Panc1 (cell line): ENCODE data around the gene AP2B1.

ENCODE experiments used
- POLR2AphosphoS5 ChIP-seq: IDR thresholded peaks from 2 replicates; pipeline ENCODE4 v1.6.1; 2012; ENCODE audit warnings: mild to moderate bottlenecking, low read depth, low read length, moderate library complexity
- REST ChIP-seq, 2 experiments: IDR thresholded peaks; 2 replicates each; pipeline ENCODE4 v1.6.1; 2011 to 2012; ENCODE audit warnings: low read depth in 2 of 2, control low read depth in 1 of 2, low read length in 1 of 2, mild to moderate bottlenecking in 1 of 2, moderate library complexity in 1 of 2; ENCODE audit not compliant: insufficient read depth in 1 of 2
- SIN3A ChIP-seq: IDR thresholded peaks from 2 replicates; pipeline ENCODE4 v1.6.1; 2012; ENCODE audit warnings: low read depth, mild to moderate bottlenecking, low read length, moderate library complexity, borderline replicate concordance; ENCODE audit not compliant: insufficient read depth
- TCF7L2 ChIP-seq: IDR thresholded peaks from 2 replicates; pipeline ENCODE4 v1.6.1; 2011; ENCODE audit warnings: mild to moderate bottlenecking, low read depth, low read length, inconsistent platforms
- TF ChIP-seq, protein P1 (sequence below): fragments of 450-650 bp; IDR thresholded peaks from 2 replicates; pipeline ENCODE4 v1.5.1; 2017; ENCODE audit warnings: mild to moderate bottlenecking

DNA sequence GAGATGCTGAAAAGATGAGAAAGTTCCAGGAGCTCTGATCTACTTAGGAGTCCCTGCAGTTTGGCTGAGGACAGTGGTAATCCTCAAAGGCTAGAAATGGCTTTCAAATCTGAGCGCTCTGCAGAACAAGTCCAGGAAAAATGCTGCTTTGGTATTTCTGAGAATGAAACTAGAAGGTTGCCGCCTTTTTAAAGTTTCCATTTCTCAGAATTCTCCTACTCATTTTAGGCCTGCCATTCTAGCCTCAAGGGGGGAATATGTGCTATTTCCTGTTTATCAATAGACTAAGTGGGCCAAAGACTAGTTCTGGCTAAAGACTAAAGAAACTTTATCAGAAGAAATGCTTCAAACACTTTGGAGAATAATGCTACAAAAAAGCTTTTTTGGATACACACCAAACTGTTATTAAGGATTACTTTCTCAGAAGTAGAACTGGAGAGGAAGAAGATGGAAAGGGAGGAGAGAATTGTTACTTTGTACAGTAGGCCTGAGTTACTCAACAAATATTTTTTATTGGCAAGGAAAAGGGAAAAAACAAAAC is 49.5 kb upstream of the AP2B1 start, which contains the start of gene SLFN12L:
- TF ChIP-seq, protein P1, sequence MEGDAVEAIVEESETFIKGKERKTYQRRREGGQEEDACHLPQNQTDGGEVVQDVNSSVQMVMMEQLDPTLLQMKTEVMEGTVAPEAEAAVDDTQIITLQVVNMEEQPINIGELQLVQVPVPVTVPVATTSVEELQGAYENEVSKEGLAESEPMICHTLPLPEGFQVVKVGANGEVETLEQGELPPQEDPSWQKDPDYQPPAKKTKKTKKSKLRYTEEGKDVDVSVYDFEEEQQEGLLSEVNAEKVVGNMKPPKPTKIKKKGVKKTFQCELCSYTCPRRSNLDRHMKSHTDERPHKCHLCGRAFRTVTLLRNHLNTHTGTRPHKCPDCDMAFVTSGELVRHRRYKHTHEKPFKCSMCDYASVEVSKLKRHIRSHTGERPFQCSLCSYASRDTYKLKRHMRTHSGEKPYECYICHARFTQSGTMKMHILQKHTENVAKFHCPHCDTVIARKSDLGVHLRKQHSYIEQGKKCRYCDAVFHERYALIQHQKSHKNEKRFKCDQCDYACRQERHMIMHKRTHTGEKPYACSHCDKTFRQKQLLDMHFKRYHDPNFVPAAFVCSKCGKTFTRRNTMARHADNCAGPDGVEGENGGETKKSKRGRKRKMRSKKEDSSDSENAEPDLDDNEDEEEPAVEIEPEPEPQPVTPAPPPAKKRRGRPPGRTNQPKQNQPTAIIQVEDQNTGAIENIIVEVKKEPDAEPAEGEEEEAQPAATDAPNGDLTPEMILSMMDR: no peak
- TF ChIP-seq POLR2AphosphoS5 (no peak), SIN3A (no peak), REST (IDR thresholded peaks at IDR 0.05; ENCODE audit: insufficient read depth in 1 of 2, low read depth in 2 of 2, low read length in 1 of 2) (no peak), TCF7L2 (no peak)
